HG02678 (cell line): ENCODE results near the gene TTC29.

Source experiments
- ATAC-seq: cut with Tn5 transposase; IDR thresholded peaks from one replicate; pipeline ENCODE4 v1.9.1; 2021; ENCODE audit warnings: mild to moderate bottlenecking, moderate library complexity; ENCODE audit not compliant: unreplicated experiment

TTC29 gene, protein sequence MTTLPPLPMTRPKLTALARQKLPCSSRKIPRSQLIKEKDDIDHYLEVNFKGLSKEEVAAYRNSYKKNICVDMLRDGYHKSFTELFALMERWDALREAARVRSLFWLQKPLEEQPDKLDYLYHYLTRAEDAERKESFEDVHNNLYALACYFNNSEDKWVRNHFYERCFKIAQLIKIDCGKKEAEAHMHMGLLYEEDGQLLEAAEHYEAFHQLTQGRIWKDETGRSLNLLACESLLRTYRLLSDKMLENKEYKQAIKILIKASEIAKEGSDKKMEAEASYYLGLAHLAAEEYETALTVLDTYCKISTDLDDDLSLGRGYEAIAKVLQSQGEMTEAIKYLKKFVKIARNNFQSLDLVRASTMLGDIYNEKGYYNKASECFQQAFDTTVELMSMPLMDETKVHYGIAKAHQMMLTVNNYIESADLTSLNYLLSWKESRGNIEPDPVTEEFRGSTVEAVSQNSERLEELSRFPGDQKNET

DNA sequence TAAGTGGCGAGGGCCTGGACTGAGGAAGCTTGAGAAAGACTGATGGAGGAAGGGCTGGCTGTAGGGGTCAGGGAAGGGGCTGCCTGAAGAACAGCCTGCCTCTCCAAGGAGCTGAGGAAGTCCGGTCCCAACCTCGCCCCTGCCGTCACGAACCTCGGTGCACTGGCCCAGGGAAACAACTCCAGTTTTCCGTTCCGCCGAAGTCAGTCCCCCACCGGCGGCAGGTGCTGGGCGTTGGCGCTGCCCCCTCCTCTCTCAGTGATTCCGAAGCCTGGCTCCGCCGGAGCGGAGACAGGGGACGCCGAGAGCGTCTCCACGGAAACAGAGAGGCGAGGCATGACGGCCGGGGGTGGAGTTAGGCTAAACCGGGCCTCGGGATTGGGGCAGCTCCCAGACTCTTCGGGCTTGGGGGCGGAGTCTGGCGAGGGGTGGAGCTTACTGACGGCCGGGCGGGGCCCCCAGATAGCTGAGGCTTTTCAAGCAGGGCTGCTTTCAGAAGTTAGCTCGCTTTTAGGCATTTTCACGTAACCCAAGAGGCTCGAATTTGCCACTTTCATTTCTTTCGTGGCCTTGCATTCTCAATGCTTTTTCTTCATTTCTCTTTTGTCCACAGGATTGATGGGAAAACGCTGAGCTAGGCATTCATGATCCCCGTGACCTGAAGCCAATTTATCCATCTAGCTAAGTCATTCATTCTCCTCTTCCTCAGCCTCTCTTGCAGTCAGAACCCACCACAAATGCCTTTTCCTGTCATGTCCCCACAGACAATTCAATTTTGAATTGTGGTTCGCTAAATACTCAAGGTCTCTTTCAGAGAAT lies at the start of gene TTC29:
Gene TTC29 (minus strand): TSS at position 309 of the 819 bp plus-strand sequence. CDS start 5,969 bp downstream, outside the sequence.
- ATAC-seq = peak; percentile 100

DNA sequence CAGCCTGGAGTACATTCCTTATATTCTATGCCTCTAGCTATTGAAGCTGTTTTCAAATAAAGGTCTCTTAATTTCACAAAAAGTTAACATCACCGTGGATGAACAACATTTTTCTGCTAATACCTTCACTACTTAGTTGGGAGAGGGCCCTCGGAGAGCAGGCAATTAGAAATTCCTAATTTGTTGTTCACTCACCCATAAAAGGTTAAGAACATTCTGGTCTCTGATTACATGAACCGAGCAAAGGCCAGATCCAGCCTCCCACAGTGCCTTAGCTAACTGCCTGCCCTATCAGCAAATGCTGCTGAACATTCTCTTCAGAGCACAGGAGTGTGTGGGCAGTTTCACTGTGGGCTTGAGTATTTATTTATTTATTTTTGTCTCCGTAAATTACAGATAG lies 36.0 kb upstream of the TTC29 start:
- ATAC-seq = no peak

DNA sequence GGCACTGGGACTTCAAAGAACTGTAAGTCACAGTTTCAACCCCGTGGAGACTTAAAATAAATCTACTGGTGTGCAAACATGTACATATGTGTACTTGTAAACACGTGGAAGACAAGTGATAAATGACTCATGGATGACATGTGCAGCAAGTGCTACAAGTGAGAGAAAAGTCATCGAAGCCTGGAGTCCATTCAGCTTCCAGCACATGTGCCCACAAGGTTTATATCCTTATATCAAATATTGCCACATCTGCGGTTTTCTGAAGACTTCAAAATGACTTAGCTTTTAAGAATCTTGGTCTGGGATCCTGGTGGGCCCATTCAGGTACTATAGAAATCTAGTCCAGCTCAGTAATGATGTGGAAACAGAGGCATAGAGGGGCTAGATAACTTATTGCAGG lies 33.0 kb upstream of the TTC29 start:
- ATAC-seq = no peak

DNA sequence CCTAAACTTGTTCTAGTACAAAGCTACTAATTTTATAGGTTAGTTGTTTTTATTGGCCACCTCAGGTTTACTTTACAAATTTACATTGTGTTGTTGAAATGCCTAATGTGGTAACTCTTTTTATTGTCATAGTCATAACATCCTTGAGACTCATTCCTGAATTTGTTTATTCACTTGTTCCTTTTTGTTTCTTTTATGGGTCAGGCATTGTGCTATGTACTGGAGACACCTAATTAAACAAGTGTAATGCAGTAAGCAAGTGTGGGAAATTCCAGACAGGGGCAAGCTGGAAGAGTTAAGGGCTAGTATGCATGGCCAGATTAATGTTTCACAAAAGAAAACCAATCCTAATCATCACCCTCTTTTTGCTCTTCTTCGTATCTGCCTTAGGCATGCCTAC lies 30.5 kb upstream of the TTC29 start:
- ATAC-seq = no peak

DNA sequence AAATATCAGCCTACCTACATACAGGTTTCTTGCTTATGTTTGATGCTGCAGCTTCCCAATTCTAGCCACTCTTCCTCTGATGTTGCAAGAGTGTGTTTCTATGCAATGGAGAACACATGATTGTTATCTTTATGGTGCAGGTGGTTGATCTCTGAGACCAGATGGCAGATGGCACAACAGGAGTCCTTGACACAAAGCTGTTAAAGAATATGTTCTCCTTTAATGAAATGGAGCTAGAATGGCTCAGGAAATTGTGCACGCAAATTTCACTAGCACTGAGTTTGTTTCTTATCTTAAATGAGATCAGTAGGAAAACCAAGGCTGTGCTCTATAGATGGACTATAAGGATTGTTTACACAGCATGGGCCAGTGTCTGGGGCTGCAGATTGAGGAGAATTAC lies 29.9 kb upstream of the TTC29 start:
- ATAC-seq = no peak

DNA sequence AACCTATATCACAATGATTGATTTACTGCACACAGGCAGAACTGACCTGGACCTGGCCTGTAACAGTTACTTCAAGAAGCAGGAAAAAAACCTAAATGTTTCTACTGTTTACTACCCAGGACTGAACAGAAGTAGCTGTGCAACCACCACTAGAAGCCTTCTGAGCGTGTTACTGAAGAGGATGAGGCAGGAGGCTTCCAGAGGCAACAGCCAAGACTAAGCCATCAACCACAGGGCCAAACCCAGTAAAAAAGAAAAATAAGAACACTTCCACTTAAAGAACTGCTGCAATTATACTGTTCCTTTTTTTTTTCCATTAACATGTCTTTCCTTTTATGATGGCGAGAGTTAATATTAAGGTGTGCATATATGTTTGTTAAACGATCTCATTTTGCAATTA lies 29.4 kb upstream of the TTC29 start:
- ATAC-seq = no peak

DNA sequence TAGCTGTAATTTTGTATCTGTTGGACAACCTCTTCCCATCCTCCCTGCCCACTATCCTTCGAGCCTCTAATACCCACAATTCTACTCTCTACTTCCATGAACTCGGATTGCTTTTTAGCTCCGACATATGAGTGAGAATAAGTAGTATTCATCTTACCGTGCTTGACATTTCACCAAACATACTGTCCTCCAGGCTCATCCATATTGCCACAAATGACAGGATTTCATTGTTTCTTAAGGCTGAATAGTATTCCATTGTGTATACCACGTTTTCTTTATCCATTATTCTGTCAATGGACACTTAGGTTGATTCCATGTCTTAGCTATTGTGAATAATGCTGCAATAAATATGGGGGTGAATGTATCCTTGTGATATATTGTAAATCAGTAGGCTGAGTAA lies 26.4 kb upstream of the TTC29 start:
- no peak for ATAC-seq

DNA sequence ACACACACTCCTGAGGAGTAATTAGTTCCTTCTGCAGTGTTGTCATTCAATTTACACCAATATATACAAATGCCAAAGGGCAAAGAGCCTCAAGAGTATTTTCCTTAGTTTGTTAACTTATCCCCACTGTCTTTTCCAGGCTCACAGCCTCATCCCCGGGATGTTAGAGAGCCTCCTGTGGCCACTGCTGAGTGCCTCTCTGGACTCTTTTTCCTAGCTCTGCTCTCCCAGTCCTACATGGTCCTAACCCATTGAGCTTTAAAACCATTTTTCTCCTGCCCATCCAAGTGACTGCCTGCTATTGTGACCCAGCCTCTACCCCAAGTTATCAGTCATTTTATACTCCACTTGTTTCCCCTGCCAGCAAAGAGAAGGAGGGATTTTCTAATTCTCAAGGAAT lies 23.5 kb upstream of the TTC29 start:
- no peak for ATAC-seq

DNA sequence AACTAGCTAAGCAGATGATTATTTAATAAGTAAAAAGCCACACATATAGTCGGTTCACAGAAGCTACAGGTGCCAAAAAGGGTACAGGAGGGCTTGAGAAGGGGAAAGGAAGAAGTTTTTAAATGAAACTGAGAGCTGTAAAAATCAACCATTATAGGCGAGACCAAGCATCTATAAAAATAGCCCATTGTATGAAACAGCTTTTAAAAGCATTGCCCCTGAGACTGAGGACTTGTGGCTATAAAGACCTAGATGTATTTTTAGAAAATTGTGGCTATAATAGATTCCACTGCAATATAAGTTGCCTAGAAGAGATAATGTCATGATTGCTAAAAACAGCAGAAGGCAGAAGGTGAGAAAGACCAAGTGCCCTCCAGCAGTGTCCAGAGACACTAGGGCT lies 15.0 kb upstream of the TTC29 start:
- ATAC-seq = no peak

DNA sequence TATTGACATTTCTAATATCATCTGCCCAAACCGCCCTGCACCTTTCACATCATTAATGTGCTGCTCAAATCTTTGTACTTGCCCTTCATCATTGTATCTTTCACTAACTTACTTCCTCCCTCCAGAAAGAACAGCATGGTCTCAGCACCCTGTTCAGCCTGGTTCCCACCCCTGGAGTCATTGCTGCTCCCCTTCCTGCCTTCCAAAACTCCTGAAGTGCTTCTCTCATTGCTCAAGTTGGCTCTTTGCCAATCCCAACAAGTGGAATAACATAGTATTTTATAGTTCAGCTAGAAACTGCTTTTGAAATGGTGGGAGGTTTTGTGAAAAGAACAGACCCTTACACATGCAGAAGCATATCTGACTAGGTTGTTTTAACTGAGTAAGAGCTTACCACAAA lies 14.0 kb upstream of the TTC29 start:
- ATAC-seq = no peak

DNA sequence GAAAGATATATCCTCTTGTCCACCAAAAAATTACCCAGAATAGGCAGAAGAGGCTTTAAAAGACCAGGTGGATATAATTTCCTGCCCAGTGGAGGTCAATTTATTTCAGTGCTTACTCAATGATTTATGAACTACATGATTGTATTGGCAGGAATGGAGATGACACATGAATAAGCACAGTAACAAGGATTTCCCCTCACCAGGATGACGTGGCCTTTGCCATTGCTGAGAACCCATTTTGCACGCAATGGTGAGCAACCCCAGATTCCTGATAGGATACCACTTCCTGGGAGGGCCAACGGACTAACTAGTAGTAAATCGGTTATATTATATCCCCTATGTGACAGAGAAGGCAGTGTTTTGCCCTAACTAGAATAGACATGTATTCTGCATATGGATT lies 11.6 kb upstream of the TTC29 start:
- no peak for ATAC-seq

DNA sequence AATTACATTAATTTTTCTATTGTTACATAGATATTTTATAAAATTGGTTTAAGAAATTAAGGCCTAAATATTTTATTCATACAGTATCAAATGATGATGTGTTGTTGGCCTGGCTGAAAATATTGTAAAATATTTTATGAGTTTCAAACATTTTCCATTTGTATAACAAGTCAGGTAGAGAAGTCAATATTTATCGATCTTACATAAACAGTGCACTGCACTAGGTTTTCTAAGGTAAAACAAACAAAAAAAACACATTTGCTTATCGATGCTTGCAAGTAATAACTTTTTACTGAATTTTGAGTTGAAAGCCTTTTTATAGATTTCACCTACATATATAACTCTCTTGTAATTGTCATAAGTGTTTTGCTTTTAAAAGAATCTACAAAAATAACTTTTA lies 7.2 kb upstream of the TTC29 start:
- no peak for ATAC-seq

DNA sequence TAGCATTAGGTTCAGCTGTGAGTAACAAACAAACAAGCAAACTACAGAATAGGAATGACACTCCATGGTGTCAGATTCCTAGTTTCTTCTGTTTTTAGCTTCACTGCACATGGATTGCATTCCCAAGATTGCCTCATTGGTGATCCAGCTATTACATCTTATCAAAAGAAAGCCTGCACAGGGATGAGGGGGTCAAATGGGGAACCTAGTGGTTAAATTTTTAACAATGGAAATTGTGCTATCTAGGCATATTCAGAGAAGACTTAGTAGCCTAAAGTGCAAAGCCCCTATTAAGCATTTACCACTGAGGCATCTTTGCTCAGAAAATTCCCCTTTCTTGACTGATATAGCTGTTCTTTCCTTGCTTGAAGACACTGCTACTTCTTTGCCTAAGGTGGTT lies 3.9 kb upstream of the TTC29 start:
- no peak for ATAC-seq

DNA sequence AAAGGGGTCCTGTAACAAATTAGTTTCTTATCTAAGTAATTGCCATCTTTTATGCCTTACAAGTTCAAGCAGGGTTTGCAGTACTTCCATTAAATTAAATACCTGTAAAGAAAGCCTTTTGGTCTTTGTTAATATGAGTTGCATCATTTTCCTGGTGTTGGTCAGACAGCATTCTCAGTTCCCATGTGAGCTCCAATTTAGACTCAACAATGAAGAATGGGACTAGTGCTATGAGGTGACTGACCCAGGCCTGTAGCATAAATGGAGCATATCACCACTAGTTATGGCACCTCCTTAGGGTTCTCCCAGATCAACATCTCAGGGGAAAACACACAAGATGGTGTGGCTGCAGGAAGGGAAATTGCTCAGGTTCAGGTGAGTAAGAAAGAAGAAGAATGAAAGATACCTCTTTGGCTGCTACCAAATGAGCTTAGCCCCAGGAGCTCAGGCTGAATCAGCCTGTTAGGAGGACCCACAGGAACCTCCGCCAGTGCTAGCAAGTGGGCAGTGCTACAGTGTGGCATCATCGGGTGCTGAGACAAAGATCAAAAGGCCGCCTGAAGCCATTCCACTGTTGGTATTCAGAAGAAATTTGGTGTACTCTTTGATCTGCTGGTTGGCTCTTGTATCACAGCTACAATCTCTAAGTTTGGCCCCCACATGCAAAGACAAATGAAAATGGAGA lies 1.8 kb downstream of the TTC29 start:
- no peak for ATAC-seq

DNA sequence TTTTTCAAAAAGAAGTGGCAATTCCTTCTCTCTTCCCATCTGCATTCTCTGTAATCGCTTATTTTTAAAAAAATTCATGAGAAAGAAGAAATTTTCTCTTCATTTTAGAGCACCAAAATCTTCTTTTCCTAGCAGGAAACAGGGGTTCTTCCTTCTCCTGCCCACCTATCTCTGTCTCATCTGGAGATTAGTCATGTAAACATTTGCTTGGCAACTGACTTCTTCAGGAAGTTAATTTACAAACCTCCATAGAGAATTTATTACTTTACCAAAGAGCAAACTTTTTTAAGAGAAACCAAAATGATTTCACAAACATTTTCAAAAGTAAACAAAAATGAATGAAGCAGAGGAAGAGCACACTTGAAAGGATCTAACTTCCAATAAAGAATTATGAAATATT lies 13.5 kb downstream of the TTC29 start:
- no peak for ATAC-seq

DNA sequence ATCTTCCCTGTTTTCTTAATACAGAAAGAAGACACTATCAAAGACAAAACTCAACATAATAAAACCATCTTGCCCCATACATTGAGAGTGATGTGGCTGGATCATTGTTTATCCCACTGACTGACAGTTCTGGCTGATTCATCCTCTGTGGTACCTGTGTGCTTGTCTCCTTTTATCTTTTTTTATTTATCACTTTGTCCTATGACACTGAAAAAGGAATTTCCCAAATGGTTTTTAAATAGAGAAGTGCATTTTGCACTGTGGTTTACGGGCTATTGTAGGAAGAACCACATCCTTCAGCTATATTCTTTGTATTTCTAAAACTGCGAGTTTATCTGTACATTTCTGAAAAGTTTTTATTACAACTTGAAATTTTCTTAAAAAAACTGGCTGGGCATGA lies 15.0 kb downstream of the TTC29 start:
- ATAC-seq = no peak

DNA sequence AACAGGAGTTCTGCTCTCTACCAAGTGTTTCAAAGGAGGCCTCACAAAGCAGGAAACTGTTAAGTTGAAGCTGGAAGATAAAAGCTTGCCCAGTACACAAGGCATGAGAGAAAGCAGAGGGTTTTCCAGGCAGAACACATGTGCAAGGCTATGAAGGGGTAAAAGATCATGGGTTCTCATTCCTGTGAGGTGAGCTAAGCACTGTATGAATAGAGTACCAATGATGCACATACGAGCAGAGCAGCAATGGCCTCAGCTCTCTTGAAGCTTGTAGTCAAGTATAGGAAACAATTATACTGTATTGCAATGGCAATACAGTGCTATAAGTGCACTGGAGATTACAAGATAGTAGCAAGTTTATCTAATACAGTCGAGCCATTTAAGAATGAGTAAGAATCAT lies 18.0 kb downstream of the TTC29 start:
- ATAC-seq = no peak

DNA sequence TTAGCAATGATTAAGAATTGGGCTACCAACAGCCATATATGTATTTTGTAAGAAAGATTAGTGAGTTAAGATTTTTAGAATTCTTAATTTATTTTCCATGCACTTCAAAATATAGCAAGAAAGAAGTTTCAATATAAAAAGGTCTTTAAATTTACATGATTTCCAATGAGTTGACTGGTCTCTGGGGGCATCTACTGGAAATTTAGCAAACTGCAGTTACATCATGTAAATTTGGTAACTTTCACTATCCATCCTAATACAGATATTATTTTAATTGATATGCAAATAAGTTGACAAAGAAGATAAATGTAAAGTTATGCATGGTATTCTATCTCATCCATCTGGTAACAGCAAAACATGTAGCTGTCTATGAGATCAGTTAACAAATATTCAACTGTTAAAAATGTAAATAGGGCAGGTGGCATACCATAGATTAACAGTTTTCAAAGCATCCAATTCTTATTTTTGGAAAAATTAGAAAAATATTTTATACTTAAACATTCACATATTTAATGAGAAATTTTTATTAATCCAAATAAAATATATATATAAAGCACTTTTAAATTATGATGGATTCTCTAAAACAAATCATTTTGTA lies 29.1 kb downstream of the TTC29 start:
- peak; percentile 53 for ATAC-seq

DNA sequence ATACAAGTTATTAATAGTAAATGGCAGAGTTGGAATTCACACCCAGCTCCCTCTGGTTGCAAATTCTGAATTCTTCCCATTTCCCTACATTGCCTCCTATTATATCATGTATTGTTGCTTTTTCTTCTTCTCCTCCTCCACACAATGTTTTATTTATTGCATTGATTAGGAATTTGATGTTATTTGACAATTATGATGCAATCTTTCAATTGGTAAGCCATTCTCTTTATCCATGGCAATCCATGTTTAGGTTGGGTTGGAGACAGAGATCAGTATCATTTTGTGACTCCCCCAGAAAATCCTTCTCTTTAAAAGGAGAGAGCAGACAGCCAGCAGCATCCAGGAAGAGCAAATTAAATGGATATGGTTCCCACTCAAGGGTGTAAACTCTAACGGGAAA lies 30.5 kb downstream of the TTC29 start:
- no peak for ATAC-seq

DNA sequence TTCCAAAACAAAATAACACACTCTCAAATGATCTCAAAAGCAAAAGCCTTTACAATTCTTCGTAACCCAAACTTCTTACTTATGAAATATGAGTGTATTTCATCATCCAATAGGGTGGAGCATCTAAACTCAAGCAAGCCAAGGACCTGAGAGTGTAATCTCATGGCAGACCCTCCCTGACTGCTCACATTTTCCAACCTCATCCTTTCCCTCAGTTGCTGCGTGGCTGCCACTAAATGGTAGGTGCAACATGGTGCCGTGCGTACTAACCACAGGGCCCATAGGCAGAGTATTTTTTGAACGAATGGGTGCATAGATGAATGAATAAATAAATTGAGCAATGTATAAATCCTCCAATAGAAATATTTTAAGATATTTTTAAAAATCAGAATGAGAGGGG lies 45.4 kb downstream of the TTC29 start:
- no peak for ATAC-seq

DNA sequence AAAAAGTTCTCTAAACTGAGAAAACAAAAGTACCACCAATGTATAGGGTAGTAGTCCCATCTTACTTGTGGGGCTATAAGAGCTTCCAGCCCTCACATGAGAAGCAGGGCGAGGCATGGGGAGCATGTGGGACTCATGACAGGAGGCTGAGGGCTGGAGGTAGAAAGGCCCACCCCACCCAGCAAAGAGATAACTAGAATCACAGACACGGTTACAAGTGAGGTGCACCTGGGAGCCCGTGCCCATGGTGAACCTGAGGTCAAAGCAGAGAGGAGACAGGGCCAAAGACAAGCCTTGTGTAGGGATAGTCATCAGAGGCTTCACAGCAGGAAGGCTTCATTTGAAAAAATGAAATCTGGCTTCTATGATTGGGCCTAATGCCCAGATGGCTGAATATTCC lies 55.4 kb downstream of the TTC29 start:
- ATAC-seq = no peak
